GM12878 (cell line): Measurements from ENCODE around the gene CDC42BPB. TPM values are rescaled to one million over a fixed set of nuclear protein-coding genes. Genes with fewer than 3 reads are reported as not detected.

Source experiments
- ATAC-seq: fragments of 200-7000 bp; cut with Tn5 transposase; 3 replicates; pipeline ENCODE4 v1.9.1; 2020; ENCODE audit warnings: mild to moderate bottlenecking, moderate library complexity
- BruUV-seq: library from RNA; stranded (reverse); fragments of 400-500 nt; replicated peaks from 2 replicates; lab custom pipeline; 2021; lab: Mats Ljungman, UMichigan
- CTCF ChIA-PET: fragments of 300-600 bp; sonication (Branson Sonifier 250); formaldehyde crosslinking; extraction: SDS; loops from one replicate; lab custom pipeline; 2021; ENCODE audit warnings: inconsistent platforms; lab: Yijun Ruan, JAX
- POLR2A ChIA-PET: fragments of 350-600 bp; formaldehyde crosslinking; extraction: SDS; loops from one replicate; lab custom pipeline; 2021; ENCODE audit warnings: inconsistent platforms; lab: Charles Lee
- RAD21 ChIA-PET: fragments of 300-600 bp; sonication (Branson Sonifier 250); formaldehyde crosslinking; loops from one replicate; lab custom pipeline; 2023; ENCODE audit warnings: antibody characterized with exemption; ENCODE audit not compliant: unreplicated experiment; lab: Charles Lee
- SMC1A ChIA-PET: fragments of 300-600 bp; sonication (Branson Sonifier 250); formaldehyde crosslinking; loops from one replicate; lab custom pipeline; 2023; ENCODE audit not compliant: unreplicated experiment, uncharacterized antibody; lab: Charles Lee
- DNase-seq: peaks from one replicate; pipeline ENCODE4 v3.0.0-alpha.2; 2011; ENCODE audit warnings: low read depth, low spot score
- FAIRE-seq: peaks from 3 replicates; lab custom pipeline; 2011; peaks lifted over from hg19 to GRCh38; lab: Jason Lieb, UNC
- H2AFZ ChIP-seq: 2 replicates; pipeline ENCODE4 v1.6.0; 2011; ENCODE audit warnings: low read depth, low read length, control low read depth; ENCODE audit not compliant: control insufficient read depth
- H3K27ac ChIP-seq: 2 replicates; pipeline ENCODE4 v1.5.1; 2011; ENCODE audit warnings: control low read depth; ENCODE audit not compliant: control insufficient read depth, insufficient read depth
- H3K27me3 ChIP-seq, 2 experiments: replicated peaks in 1 of 2; 2 replicates each; pipeline versions ENCODE4 v1.6.0 to v1.6.1; 2011; ENCODE audit warnings: low read length in 1 of 2; ENCODE audit not compliant: control insufficient read depth in 2 of 2, insufficient read depth in 2 of 2
- H3K36me3 ChIP-seq, 2 experiments: 2 replicates each; pipeline ENCODE4 v1.5.1; 2011; ENCODE audit warnings: low read length in 1 of 2; ENCODE audit not compliant: control insufficient read depth in 2 of 2, insufficient read depth in 2 of 2
- H3K4me1 ChIP-seq: 2 replicates; pipeline ENCODE4 v1.6.1; 2011; ENCODE audit warnings: mild to moderate bottlenecking, low read length, moderate library complexity, mixed read lengths; ENCODE audit not compliant: control insufficient read depth, insufficient read depth
- H3K4me2 ChIP-seq: 2 replicates; pipeline ENCODE4 v1.6.0; 2011; ENCODE audit warnings: control low read depth; ENCODE audit not compliant: control insufficient read depth, insufficient read depth
- H3K4me3 ChIP-seq: fragments of 200-600 bp; sonication (generic); 2 replicates; pipeline ENCODE4 v1.5.1; 2016
- H3K79me2 ChIP-seq: 2 replicates; pipeline ENCODE4 v1.6.0; 2011; ENCODE audit warnings: low read length; ENCODE audit not compliant: control insufficient read depth, insufficient read depth
- H3K9ac ChIP-seq: 2 replicates; pipeline ENCODE4 v1.8.0; 2011; ENCODE audit warnings: low read length, control low read depth, mixed read lengths; ENCODE audit not compliant: control insufficient read depth, insufficient read depth
- H3K9me3 ChIP-seq: replicated peaks from 3 replicates; pipeline ENCODE4 v1.5.1; 2011; ENCODE audit warnings: mild to moderate bottlenecking, low read length; ENCODE audit not compliant: control insufficient read depth, insufficient read depth
- H4K20me1 ChIP-seq: 2 replicates; pipeline ENCODE4 v1.6.0; 2011; ENCODE audit not compliant: control insufficient read depth, insufficient read depth
- CEBPB ChIP-seq, 2 experiments: fragments of 150-350 bp in 1 of 2; IDR thresholded peaks; 2 replicates each; pipeline ENCODE4 v1.6.1; 2012 to 2014; ENCODE audit warnings: low read depth in 2 of 2, low read length in 2 of 2, borderline replicate concordance in 1 of 2, inconsistent platforms in 1 of 2
- CEBPZ ChIP-seq: fragments of 150-350 bp; IDR thresholded peaks from 2 replicates; pipeline ENCODE4 v1.6.1; 2016; ENCODE audit warnings: low read depth, low read length
- ELK1 ChIP-seq: IDR thresholded peaks from 2 replicates; pipeline ENCODE4 v1.6.1; 2012; ENCODE audit warnings: low read depth, low read length, improper control_type of control experiment
- HDGF ChIP-seq: fragments of 450-650 bp; IDR thresholded peaks from 2 replicates; pipeline ENCODE4 v1.6.1; 2016; ENCODE audit warnings: antibody characterized with exemption
- NBN ChIP-seq: fragments of 450-650 bp; IDR thresholded peaks from 2 replicates; pipeline ENCODE4 v1.6.1; 2016
- NFIC ChIP-seq: IDR thresholded peaks from 2 replicates; pipeline ENCODE4 v1.6.1; 2012; ENCODE audit warnings: low read depth, mild to moderate bottlenecking, inconsistent platforms, low read length, moderate library complexity
- RB1 ChIP-seq: fragments of 450-650 bp; formaldehyde crosslinking; IDR thresholded peaks from 2 replicates; pipeline ENCODE4 v1.6.1; 2017; ENCODE audit warnings: mild to moderate bottlenecking, borderline replicate concordance
- SP1 ChIP-seq: IDR thresholded peaks from one replicate; pipeline ENCODE4 v1.6.1; 2011; ENCODE audit warnings: low read depth, low read length
- TCF12 ChIP-seq: IDR thresholded peaks from 2 replicates; pipeline ENCODE4 v1.6.1; 2011; ENCODE audit warnings: low read depth, mild to moderate bottlenecking, low read length
- ZNF592 ChIP-seq: fragments of 450-650 bp; IDR thresholded peaks from 2 replicates; pipeline ENCODE4 v1.6.1; 2017; ENCODE audit warnings: mild to moderate bottlenecking, moderate library complexity
- WGBS: methylation state at CpG from one replicate; pipeline ENCODE4 v1.1.6; 2016; ENCODE audit warnings: low lambda C conversion rate; ENCODE audit not compliant: insufficient replicate concordance, insufficient coverage; ENCODE audit errors: missing lambda C conversion rate; 5-methylcytosine and 5-hydroxymethylcytosine counted together
- in situ Hi-C: fragments of 300-500 bp; cut with MboI; formaldehyde crosslinking; loops from 9 replicates; pipeline ENCODE4 v1.14.3; 2018; ENCODE audit warnings: mixed read lengths
- intact Hi-C: fragments of 100-400 bp; cut with micrococcal nuclease; formaldehyde crosslinking; loops from one replicate; pipeline ENCODE4 v1.14.2; 2022; ENCODE audit not compliant: unreplicated experiment
- polyA plus RNA-seq, 11 experiments: library from polyadenylated mRNA; depleted of rRNA in 4 of 11; unstranded in 6 of 11; stranded (reverse) in 5 of 11; fragments of >200 nt; fragmentation: Nextera tagmentation in 4 of 11; fragmentation: Illumina TruSeq in 1 of 11; extraction: Ambion mirVana in 4 of 11; extraction: Trizol in 1 of 11; gene quantifications; 1 replicate in 1 of 11; 2 replicates in 10 of 11; pipeline versions ENCODE4 v1.2.1 to v1.2.3, GENCODE V29; 2011 to 2016; ENCODE audit warnings: inconsistent platforms in 2 of 11, missing spikeins in 2 of 11, low read depth in 1 of 11
- total RNA-seq, 4 experiments: library from RNA; depleted of rRNA in 3 of 4; stranded (reverse); fragments of >200 nt in 3 of 4; fragmentation: Illumina TruSeq in 1 of 4; extraction: Trizol in 1 of 4; gene quantifications; 2 replicates each; pipeline versions ENCODE4 v1.2.1 to v1.2.3, GENCODE V29; 2013 to 2021
- TF ChIP-seq, protein P1 (sequence below): fragments of 450-650 bp; IDR thresholded peaks from 2 replicates; pipeline ENCODE4 v1.6.1; 2017; ENCODE audit warnings: antibody characterized with exemption, mild to moderate bottlenecking, moderate library complexity

CDC42BPB gene
- total and polyA plus RNA-seq, 10 of the 15 experiments (the other 5 are each of a cell fraction or from before 2014, with no cell fraction given) = 0.42 to 22.1 (median 13.3) TPM

- no peak for TF ChIP-seq ELK1
- TF ChIP-seq NFIC = no peak
- no peak for TF ChIP-seq SP1
Observed at GRCh38 chr14:102979406-102979805, 77.9 kb downstream of the CDC42BPB start (continued).

DNA sequence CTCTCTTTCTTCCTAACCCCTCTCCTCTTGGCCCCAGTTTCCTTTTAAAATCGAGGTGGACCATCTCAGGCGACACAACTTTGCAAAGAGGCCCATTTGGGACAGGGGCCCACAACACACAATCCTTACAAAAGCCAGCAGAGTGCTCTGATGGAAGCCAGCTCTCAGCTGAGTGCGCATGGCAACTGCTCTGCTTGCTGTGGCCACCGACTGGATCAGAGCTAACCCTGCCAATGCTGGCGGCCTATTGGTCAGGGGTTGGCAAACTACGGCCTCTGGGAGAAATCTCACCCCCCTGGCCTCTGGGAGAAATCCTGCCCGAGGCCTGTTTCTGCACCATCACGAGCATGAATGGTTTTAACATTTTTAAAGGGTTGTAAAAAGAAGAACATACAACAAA is 79.9 kb downstream of the CDC42BPB start:
- DNase-seq (no peak), FAIRE-seq (no peak)
- no peaks in the 10 kb centered on the region for H3K4me1 ChIP-seq
- H4K20me1 ChIP-seq = no peaks in the 10 kb centered on the region
- RAD21 ChIA-PET = no interaction called here
- no peak overlapping the region for H2AFZ ChIP-seq
- TF ChIP-seq RB1 (no peak), CEBPB (IDR thresholded peaks at IDR 0.05; ENCODE audit: borderline replicate concordance in 1 of 2, low read depth in 2 of 2, low read length in 2 of 2) (no peak), TCF12 (no peak), HDGF (no peak), ZNF592 (no peak), CEBPZ (no peak), NBN (no peak)
- TF ChIP-seq, protein P1, sequence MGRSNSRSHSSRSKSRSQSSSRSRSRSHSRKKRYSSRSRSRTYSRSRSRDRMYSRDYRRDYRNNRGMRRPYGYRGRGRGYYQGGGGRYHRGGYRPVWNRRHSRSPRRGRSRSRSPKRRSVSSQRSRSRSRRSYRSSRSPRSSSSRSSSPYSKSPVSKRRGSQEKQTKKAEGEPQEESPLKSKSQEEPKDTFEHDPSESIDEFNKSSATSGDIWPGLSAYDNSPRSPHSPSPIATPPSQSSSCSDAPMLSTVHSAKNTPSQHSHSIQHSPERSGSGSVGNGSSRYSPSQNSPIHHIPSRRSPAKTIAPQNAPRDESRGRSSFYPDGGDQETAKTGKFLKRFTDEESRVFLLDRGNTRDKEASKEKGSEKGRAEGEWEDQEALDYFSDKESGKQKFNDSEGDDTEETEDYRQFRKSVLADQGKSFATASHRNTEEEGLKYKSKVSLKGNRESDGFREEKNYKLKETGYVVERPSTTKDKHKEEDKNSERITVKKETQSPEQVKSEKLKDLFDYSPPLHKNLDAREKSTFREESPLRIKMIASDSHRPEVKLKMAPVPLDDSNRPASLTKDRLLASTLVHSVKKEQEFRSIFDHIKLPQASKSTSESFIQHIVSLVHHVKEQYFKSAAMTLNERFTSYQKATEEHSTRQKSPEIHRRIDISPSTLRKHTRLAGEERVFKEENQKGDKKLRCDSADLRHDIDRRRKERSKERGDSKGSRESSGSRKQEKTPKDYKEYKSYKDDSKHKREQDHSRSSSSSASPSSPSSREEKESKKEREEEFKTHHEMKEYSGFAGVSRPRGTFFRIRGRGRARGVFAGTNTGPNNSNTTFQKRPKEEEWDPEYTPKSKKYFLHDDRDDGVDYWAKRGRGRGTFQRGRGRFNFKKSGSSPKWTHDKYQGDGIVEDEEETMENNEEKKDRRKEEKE = no peak
- TF ChIP-seq, all 136 proteins: peak for 0
- ChIA-PET CTCF (no interaction called here), SMC1A (no interaction called here), POLR2A (no interaction called here)
- H3K27ac ChIP-seq = no peak overlapping the region
- H3K4me2 ChIP-seq = no peak overlapping the region
- H3K9ac ChIP-seq = no peak overlapping the region
- H3K36me3 ChIP-seq = peaks cover 19 to 23% of the 10 kb centered on the region in 2 experiments
- no peaks in the 10 kb centered on the region for H3K9me3 ChIP-seq
- no peaks in the 10 kb centered on the region for H3K27me3 ChIP-seq
- H3K79me2 ChIP-seq = no peaks in the 10 kb centered on the region
- intact Hi-C loops (no loop called here), in situ Hi-C loops (no loop called here)
- ATAC-seq = no peak
- 52% methylated on average over 8 of the region's 8 CpGs for WGBS
- H3K4me3 ChIP-seq = no peak overlapping the region
- TSS peak; percentile 30 for BruUV-seq
